Right ventricle myocardium inferior (tissue), 1 donor: Measurements from ENCODE around the gene ACOT2. TPM values are rescaled to one million over a fixed set of nuclear protein-coding genes. Genes with fewer than 3 reads are reported as not detected.
"Not testable (repeated sequence)": the region's sequence is repeated elsewhere in the genome, so short reads cannot be mapped to it uniquely, and the experiment has no call there.

ENCODE experiments used
- ATAC-seq: fragments of 200-7000 bp; cut with Tn5 transposase; one replicate; pipeline ENCODE4 v1.9.1; 2020; ENCODE audit warnings: mild to moderate bottlenecking, moderate library complexity
- DNase-seq: peaks from one replicate; pipeline ENCODE4 v3.0.0; 2021; ENCODE audit errors: missing footprints
- intact Hi-C: fragments of 100-400 bp; cut with DNase I; formaldehyde crosslinking; loops from one replicate; pipeline ENCODE4 v1.11.0; 2022
- long read RNA-seq: library from polyadenylated mRNA; unstranded; transcript quantifications from one replicate; pipeline ENCODE4 v2.0.0, GENCODE V29; 2021
- total RNA-seq: library from RNA; stranded (reverse); fragmentation: NEBNext Ultra II Directional; extraction: Animal tissue kit (Norgen Biotek cat#: 25700); gene quantifications from one replicate; pipeline ENCODE4 v1.2.1, GENCODE V29; 2021
- donor health status: DM: no; HTN: yes; CAD: no; lungs with severe emphysema.

The ACOT2 gene, protein sequence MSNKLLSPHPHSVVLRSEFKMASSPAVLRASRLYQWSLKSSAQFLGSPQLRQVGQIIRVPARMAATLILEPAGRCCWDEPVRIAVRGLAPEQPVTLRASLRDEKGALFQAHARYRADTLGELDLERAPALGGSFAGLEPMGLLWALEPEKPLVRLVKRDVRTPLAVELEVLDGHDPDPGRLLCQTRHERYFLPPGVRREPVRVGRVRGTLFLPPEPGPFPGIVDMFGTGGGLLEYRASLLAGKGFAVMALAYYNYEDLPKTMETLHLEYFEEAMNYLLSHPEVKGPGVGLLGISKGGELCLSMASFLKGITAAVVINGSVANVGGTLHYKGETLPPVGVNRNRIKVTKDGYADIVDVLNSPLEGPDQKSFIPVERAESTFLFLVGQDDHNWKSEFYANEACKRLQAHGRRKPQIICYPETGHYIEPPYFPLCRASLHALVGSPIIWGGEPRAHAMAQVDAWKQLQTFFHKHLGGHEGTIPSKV
- total RNA-seq: 232 TPM
- long read RNA-seq, transcript ACOT2-201 (3 exons, 1,774 nt): major isoform, 203 of 218 reads
- long read RNA-seq, partial matches to known transcripts: 2 of 218 reads
- long read RNA-seq, other reads (novel, unspliced or antisense): 13 of 218 reads

DNA sequence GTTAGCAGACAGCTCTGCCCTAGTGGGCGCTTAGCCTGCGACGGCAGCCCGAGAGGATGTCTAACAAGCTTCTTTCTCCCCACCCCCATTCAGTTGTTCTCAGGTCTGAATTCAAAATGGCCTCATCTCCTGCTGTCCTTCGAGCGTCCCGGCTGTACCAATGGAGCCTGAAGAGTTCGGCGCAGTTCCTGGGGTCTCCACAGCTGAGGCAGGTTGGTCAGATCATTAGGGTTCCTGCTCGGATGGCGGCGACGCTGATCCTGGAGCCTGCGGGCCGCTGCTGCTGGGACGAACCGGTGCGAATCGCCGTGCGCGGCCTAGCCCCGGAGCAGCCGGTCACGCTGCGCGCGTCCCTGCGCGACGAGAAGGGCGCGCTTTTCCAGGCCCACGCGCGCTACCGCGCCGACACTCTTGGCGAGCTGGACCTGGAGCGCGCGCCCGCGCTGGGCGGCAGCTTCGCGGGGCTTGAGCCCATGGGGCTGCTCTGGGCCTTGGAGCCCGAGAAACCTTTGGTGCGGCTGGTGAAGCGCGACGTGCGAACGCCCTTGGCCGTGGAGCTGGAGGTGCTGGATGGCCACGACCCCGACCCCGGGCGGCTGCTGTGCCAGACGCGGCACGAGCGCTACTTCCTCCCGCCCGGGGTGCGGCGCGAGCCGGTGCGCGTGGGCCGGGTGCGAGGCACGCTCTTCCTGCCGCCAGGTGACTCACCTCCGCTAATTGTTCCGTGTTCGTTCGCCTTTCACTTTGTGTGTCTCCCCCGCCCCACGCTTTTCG is at the start of gene ACOT2:
TSS of gene ACOT2 (plus strand) at position 29 of the 774 bp plus-strand sequence. CDS start at position 57, 28 bp downstream.
- intact Hi-C loops: loop anchor here (5.0 kb wide), 1 partner anchor 42 kb away; no protein-coding TSS in a partner anchor
- DNase-seq: peak; percentile 88
- peak; percentile 92 for ATAC-seq

DNA sequence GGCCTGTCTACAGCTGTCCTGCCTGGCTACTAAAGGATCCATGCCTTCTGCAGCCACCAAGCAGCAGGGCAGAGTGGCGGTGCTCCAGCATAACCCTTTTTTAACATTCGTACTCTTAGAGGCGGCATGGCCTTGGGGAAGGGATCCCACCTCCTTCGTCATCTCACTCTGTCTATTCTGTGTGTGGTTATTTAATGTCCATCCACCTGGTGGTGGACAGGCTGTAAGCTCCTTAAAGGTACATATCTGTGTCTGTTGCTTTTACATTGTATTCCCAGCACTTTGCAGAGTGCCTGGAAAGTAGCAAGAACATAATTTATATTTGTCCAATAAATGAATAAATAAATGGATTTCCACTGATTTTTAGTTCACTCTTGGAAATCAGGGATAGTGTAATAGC is 47.8 kb upstream of the ACOT2 start:
- ATAC-seq: no peak
- DNase-seq: no peak
- intact Hi-C loops: no loop called here

DNA sequence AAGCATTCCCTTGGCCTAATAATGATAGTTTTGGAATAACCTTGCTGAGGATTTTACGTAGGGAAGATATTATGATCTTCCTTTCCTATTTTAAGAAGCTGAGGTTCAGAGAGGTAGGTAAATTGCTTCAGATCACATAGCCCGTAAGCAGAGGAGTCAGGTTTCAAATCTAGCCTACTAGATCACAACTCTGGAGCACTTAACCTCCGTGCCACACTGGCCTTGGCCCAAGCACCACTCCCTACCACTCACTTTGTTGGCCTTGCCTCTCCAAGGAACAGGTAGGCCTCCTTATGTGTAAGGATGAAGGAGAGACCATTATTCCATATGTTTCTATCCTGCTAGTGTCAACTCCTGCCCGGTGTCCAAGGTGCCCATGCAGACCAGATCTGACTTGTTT is 44.5 kb upstream of the ACOT2 start:
- ATAC-seq (no peak), DNase-seq (no peak)
- intact Hi-C loops: no loop called here

DNA sequence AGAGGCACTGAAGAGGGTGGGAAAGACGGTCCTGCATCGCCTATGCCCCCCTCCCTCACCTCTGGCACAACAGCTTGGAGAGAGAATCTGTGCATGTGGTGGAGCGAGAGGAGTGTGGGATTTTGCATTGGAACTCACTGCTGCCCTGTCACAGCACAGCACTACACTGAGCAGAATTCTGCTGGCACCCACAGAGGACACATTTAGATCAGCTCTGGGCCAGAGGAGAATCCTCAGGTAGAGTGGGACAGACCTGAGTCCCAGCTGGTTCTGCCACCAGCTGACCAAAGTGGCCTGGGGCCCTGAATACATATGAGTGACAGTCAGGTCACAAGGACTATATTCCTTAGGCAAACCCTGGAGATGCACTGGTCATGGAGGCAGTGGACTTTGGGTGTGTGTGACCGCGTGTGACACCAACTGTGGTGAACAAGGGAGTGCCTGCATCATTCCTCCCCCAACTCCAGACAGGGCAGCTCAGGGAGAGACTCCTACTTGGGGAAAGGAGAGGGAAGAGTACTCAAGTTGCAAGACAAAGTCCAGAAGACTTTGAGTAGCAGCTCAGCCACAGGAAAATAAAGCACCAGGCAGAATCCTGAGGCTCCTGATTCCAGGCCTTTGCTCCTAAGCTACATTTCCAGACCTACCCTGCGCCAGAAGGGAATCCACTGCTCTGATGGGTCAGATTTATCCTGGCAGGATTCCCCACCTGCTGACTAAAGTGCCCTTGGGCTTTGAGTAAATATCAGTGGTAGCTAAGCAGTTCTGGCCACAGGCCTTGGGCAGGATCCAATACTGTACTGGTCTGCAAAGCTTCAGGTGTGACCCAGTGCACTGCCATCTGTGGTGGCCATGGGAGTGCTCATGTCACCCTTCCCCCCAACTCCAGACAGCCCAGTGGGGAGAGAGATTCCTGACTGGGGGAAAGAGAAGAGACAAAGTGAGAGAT is 42.7 kb upstream of the ACOT2 start:
- ATAC-seq (peak; percentile 88), DNase-seq (no peak)
- intact Hi-C loops: loop anchor here (5.0 kb wide), 1 partner anchor 41 kb away; the partner anchor contains the start of gene ACOT2

DNA sequence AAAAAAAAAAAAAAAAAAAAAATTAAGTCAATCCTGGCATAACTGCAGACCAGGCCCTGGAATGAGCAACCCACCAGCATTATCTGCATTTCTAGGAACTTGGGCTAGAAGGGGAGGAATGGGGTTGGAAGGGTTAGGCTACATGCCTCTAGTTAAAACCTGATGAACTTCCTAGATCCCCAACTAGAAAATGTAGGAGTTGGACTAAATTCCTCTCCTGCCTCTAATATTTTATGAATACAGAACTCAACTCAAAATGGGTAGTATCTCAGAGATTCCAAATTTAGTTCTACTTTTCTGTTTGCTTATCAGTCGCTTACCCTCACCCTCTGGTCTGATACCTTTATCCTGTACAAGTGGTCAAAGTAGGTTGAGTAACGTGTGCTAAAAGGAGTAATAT is 39.7 kb upstream of the ACOT2 start:
- intact Hi-C loops: loop anchor here (5.0 kb wide), 1 partner anchor 38 kb away; the partner anchor contains the start of gene ACOT2
- not testable (repeated sequence) for DNase-seq, ATAC-seq

DNA sequence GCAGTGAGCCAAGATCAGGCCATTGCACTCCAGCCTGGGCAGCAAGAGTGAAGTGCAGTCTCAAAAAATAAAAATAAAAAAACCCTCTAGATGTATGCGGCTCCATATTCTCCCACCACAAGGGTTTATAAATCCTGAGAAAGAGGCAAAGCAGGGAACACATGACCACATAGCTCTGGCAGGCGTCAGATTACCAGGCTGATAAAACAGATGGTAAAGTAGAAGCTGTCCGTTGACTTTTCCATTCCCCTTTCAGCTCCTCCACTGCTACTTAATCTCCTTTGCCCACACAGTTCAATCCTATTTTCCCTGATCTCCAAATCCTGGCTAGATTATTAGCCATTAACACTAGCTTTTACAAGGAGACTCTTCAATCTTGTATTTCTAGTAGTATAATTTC is 37.0 kb upstream of the ACOT2 start:
- DNase-seq, ATAC-seq, intact Hi-C loops: not testable (repeated sequence)

DNA sequence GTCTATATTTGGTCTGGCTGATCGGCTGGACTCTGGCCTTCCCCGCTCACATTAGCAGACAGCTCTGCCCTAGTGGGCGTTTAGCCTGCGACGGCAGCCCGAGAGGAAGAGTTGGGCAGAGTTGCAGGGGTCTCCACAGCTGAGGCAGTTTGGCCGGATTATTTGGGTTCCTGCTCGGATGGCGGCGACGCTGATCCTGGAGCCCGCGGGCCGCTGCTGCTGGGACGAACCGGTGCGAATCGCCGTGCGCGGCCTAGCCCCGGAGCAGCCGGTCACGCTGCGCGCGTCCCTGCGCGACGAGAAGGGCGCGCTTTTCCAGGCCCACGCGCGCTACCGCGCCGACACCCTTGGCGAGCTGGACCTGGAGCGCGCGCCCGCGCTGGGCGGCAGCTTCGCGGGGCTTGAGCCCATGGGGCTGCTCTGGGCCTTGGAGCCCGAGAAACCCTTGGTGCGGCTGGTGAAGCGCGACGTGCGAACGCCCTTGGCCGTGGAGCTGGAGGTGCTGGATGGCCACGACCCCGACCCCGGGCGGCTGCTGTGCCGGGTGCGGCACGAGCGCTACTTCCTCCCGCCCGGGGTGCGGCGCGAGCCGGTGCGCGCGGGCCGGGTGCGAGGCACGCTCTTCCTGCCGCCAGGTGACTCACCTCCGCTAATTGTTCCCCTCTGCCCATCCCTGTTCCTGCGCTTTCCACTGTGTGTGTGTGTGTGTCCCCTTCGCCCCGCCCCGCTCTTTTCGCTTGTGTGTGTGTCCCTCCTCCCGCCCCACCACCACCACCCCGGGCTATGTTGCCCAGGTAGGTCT is 31.6 kb upstream of the ACOT2 start:
- peak; percentile 77 for DNase-seq
- peak; percentile 87 for ATAC-seq
- intact Hi-C loops: not testable (repeated sequence)

DNA sequence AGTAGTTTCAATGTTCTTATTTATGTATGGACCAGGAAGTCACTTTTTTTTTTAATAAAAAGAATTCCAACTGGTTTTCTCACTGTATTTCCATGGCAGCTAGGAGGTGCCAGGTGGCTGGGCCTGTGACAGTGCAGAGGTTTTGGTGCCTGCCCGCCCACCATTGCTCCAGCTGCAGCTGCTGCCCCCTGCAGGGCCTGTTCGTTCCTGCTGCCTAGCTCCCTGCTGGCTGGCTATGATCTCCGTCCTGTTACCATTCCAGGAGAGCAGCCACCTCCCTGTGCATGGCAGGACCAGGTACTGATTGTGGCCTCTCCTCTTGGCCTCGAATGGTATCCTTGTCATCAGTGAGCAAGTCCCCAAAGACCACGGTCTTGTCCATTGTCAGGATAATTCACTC is 30.0 kb upstream of the ACOT2 start:
- DNase-seq, intact Hi-C loops: not testable (repeated sequence)
- peak; percentile 75 for ATAC-seq

DNA sequence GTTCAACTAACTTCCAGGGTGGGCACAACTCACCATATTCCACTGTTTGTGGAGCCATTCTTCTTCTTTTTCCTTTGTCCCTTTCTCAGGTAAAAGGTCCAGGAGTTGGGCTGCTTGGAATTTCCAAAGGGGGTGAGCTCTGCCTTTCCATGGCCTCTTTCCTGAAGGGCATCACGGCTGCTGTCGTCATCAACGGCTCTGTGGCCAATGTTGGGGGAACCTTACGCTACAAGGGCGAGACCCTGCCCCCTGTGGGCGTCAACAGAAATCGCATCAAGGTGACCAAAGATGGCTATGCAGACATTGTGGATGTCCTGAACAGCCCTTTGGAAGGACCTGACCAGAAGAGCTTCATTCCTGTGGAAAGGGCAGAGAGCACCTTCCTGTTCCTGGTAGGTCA is 26.1 kb upstream of the ACOT2 start:
- intact Hi-C loops, ATAC-seq, DNase-seq: not testable (repeated sequence)

DNA sequence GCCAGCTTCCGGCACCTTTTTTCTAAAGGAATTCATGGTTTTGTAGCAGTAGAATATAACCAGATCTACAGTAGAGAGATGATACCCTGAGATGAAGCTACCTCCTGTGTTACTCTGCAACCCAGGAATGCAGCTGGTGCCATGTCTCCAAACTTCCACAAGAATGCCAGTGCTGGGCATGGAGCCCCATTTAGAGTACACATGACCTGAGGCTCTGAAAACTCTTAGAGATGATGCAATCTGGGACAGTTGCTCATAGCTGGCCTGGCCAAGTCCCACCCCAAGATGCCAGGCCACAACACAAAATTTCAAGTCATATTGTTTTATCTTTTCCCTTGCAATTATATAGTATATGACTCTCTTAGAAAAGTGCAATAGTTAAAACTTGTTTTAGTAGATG is 23.7 kb upstream of the ACOT2 start:
- ATAC-seq: peak; percentile 83
- intact Hi-C loops, DNase-seq: not testable (repeated sequence)

DNA sequence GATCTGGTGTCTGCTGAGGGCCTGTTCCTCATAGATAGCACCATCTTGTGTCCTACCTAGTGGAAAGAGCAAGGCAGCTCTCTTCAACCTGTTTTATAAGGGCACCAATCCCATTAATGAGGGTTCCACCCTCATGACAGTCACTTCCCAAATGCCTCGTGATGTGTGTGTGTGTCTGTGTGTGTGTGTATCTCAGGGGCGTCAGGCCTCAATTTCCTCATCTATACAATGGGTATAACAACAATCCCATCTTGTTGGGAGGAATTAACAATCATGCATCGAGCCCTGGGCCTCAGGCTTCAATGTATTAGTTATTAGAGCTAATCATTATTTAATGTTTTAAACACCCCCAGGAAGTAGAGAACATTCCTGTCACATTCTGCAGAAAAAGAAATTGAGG is 19.9 kb upstream of the ACOT2 start:
- intact Hi-C loops, DNase-seq, ATAC-seq: not testable (repeated sequence)

DNA sequence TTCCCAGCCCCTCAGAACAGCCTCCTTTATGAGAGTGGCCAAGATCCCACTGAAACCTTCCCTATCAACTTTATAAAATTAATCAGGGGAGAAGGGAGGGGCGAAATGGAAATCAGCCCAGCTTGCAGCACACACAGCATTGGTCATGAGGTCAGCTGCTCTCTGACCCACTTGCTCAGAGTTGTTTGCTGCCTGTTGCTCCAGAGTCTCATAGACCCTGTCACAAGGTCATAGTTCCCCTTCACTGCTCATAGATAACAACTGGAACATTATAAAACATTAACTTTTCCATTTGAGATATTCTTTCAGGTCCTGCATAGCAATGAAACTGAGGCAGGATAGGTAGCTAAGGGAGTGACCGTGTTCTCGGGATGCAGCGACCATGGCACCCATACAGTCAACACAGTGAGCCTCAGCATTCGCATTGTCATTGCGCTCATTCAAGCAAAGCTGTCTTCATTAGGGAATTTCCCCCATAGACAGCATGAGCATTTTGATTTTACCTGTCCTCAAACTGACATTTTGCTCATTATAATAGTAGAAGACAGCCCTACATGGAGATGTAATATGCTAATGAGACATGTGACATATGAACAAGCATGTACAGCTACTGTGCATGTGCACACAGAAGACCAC is 19.0 kb upstream of the ACOT2 start:
- ATAC-seq, intact Hi-C loops, DNase-seq: not testable (repeated sequence)

DNA sequence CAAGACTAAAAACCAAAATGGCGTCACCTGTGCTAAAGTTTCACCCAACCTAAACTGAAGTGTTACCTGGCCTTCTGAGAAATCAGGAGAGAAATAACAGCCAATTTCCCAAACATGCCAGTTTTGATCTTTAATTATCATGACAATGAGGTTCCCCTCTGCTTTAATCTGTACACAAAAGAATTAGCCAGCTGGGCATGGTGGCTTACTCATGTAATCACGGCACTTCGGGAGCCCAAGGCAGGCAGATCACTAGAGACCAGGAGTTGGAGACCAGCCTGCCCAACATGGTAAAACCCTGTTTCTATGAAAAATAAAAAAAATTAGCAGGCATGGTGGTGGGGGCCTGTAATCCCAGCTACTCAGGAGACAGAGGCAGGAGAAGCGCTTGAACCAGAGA is 15.2 kb upstream of the ACOT2 start:
- intact Hi-C loops: no loop called here
- ATAC-seq (no peak), DNase-seq (no peak)

DNA sequence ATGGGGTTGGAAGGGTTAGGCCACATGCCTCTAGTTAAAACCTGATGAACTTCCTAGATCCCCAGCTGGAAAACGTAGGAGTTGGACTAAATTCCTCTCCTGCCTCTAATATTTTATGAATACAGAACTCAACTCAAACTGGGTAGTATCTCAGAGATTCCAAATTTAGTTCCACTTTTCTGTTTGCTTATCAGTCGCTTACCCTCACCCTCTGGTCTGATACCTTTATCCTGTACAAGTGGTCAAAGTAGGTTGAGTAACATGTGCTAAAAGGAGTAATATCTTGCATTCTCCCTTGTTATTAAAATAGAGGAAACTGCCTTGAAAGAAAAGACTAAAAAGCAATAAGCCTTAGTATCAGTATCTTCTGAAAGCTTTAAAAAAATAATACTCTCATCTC is 11.8 kb upstream of the ACOT2 start:
- ATAC-seq, DNase-seq, intact Hi-C loops: not testable (repeated sequence)

DNA sequence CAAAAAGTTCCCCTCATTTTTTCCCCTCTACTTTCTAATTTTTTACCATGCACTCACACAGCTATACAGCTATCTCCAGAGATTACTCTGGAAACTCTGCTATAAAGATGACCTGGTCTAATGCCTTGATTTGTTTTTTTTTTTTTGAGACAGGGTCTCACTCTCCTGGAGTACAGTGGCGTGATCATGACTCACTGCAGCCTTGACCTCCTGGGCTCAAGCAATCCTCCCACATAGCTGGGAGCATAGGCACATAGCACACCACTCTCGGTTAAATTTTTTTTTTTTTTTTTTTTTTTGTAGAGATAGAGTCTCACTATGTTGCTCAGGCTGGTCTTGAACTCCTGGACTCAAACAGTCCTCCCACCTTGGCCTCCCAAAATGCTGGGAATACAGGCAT is 10.8 kb upstream of the ACOT2 start:
- intact Hi-C loops, ATAC-seq, DNase-seq: not testable (repeated sequence)

DNA sequence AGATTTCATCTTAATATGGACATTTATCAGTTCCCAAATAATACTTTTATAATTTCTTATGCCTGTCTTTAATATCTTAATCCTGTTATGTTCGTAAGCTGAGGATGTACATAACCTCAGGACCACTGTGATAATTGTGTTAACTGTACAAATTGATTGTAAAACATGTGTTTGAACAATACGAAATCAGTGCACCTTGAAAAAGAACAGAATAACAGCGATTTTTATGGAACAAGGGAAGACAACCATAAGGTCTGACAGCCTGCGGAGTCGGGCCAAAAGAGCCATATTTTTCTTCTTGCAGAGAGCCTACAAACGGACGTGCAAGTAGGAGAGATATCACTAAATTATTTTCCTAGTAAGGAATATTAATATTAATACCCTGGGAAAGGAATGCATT is 6.8 kb upstream of the ACOT2 start:
- not testable (repeated sequence) for ATAC-seq

DNA sequence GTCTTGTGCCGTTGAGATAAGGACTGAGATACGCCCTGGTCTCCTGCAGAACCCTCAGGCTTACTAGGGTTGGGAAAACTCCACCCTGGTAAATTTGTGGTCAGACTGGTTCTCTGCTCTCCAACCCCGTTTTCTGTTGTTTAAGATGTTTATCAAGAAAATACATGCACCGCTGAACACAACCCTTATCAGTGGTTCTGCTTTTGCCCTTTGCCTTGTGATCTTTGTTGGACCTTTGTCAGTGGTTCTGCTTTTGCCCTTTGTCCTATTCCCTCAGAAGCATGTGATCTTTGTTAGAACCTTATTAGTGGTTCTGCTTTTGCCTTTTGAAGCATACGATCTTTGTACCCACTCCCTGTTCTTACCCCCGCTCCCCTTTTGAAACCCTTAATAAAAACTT is 6.3 kb upstream of the ACOT2 start:
- DNase-seq, intact Hi-C loops, ATAC-seq: not testable (repeated sequence)

More for the DNA sequence above, 6.8 kb upstream of the ACOT2 start:
- DNase-seq, intact Hi-C loops: not testable (repeated sequence)
